AG09319 (cell line): ENCODE measurements around the gene SPOP.
"Not testable (repeated sequence)": the region's sequence is repeated elsewhere in the genome, so short reads cannot be mapped to it uniquely, and the experiment has no call there.

Experiments
- DNase-seq: peaks from one replicate; pipeline ENCODE4 v3.0.0-alpha.2; 2010; ENCODE audit warnings: low read depth; ENCODE audit errors: extremely low read depth
- CTCF ChIP-seq: IDR thresholded peaks from 2 replicates; pipeline ENCODE4 v1.5.1; 2011; ENCODE audit warnings: low read depth, mild to moderate bottlenecking, inconsistent platforms, low read length, moderate library complexity

SPOP gene

GRCh38 chr17:49574323-49574781 lies 103.5 kb downstream of the SPOP start:
- DNase-seq: no peak

GRCh38 chr17:49573510-49574322 lies 104.2 kb downstream of the SPOP start:
- no peak for DNase-seq
- TF ChIP-seq CTCF: no peak

More at GRCh38 chr17:49574323-49574781, 103.5 kb downstream of the SPOP start:
- no peak for TF ChIP-seq CTCF

GRCh38 chr17:49572806-49573420 lies 105.0 kb downstream of the SPOP start:
- TF ChIP-seq CTCF: no peak
- DNase-seq: no peak

- no peak for DNase-seq
- TF ChIP-seq CTCF: no peak
Measured at GRCh38 chr17:49572226-49572625, 105.7 kb downstream of the SPOP start.

- DNase-seq: no peak
- TF ChIP-seq CTCF: no peak
Measured at GRCh38 chr17:49571764-49572163, 106.1 kb downstream of the SPOP start.

GRCh38 chr17:49571283-49571682 lies 106.6 kb downstream of the SPOP start:
- TF ChIP-seq CTCF: no peak
- no peak for DNase-seq

GRCh38 chr17:49570540-49571242 lies 107.2 kb downstream of the SPOP start:
- TF ChIP-seq CTCF: no peak
- no peak for DNase-seq

GRCh38 chr17:49568695-49569047 lies 109.2 kb downstream of the SPOP start:
- not testable (repeated sequence) for DNase-seq
